GM18519 (cell line): Measurements from ENCODE around the gene CANX.
"Not testable (repeated sequence)": the region's sequence is repeated elsewhere in the genome, so short reads cannot be mapped to it uniquely, and the experiment has no call there.

ENCODE experiments used
- ATAC-seq: cut with Tn5 transposase; IDR thresholded peaks from one replicate; pipeline ENCODE4 v1.9.1; 2021; ENCODE audit warnings: mild to moderate bottlenecking, moderate library complexity; ENCODE audit not compliant: unreplicated experiment, low FRiP score

Gene CANX, protein sequence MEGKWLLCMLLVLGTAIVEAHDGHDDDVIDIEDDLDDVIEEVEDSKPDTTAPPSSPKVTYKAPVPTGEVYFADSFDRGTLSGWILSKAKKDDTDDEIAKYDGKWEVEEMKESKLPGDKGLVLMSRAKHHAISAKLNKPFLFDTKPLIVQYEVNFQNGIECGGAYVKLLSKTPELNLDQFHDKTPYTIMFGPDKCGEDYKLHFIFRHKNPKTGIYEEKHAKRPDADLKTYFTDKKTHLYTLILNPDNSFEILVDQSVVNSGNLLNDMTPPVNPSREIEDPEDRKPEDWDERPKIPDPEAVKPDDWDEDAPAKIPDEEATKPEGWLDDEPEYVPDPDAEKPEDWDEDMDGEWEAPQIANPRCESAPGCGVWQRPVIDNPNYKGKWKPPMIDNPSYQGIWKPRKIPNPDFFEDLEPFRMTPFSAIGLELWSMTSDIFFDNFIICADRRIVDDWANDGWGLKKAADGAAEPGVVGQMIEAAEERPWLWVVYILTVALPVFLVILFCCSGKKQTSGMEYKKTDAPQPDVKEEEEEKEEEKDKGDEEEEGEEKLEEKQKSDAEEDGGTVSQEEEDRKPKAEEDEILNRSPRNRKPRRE

DNA sequence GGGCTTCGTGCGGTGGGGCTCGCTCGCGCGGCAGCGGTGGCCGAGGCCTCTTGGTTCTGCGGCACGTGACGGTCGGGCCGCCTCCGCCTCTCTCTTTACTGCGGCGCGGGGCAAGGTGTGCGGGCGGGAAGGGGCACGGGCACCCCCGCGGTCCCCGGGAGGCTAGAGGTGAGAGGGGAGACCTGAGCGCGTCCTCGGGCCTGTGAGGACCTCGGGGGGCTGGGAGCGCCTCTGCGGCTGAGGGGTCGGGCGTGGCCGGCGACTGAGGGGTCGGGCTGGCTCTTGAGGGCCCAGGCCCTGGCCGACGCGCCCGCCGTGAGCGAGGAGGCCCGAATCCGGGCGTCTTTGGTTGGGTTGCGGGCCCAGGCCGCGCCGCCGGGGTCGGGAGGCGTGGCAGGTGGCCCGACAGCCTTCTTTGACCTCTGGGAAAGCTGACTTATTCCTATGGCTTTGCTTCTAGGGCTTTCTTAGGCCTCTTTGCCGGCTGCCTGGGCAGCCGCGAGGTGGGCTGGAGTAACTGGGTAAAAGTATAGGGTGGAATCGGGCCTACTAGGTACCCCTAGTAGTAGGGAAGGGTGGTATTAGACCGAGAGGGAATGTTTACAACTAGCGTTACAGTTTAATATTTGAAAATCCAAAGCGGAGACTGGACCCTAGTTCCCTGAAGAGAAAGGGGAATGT, at the start of gene CANX:
TSS of gene CANX (plus strand) at position 33 of the 681 bp plus-strand sequence. CDS start 6,715 bp downstream, outside the sequence.
- ATAC-seq, result peak; percentile 1

DNA sequence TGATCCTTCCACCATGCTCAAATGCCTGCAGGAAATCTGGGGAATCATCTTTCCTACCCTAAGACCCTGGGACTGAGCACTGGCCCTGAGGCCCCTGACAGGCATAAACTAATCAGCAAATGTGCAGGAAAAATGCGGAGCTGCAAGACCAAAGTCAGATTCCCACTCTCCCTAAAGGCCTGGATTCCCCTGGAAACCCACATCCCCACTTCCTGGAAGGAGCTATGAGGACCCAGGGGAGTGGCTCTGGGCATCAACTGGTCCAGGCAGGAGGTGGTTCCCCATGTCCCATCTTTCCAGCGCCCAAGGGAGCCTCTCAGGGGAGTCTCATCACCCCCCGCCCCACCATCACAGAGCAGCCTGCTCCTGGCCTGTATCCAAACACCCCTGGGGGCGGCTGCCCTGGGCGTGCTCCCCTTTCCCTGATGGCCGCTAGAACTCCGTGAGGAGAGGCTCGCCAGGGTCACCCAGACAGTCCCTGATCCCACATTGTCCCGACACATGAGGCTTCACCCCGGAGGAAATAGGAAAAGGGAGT, 49.5 kb upstream of the CANX start:
- ATAC-seq, result not testable (repeated sequence)

DNA sequence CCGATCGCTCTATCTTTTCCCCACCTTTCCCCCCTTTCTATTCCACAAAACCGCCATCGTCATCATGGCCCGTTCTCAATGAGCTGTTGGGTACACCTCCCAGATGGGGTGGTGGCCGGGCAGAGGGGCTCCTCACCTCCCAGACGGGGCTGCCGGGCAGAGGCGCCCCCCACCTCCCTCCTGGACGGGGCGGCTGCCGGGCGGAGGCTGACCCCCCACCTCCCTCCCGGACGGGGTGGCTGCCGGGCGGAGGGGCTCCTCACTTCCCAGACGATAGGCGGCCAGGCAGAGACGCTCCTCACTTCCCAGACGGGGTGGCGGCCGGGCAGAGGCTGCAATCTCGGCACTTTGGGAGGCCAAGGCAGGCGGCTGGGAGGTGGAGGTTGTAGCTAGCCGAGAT, 48.5 kb upstream of the CANX start:
- ATAC-seq, result not testable (repeated sequence)

DNA sequence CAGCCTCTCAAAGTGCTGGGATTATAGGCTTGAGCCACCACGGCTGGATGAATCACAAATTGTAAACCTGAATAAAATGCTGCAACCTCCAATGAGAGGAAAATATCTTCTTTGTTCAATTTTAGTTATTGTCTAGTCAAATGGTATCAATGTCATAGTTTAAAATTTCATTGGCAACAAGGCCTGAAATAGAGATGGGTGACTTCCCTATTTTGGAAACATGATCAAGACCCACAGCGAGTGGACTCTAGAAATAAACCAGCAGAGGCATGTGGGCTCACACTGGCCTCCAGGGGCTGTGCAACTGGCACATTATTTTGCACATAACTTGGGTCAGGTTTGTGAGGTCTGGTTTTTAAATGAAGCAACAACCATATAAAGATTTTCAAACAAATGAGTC, 45.6 kb upstream of the CANX start:
- ATAC-seq, result not testable (repeated sequence)

DNA sequence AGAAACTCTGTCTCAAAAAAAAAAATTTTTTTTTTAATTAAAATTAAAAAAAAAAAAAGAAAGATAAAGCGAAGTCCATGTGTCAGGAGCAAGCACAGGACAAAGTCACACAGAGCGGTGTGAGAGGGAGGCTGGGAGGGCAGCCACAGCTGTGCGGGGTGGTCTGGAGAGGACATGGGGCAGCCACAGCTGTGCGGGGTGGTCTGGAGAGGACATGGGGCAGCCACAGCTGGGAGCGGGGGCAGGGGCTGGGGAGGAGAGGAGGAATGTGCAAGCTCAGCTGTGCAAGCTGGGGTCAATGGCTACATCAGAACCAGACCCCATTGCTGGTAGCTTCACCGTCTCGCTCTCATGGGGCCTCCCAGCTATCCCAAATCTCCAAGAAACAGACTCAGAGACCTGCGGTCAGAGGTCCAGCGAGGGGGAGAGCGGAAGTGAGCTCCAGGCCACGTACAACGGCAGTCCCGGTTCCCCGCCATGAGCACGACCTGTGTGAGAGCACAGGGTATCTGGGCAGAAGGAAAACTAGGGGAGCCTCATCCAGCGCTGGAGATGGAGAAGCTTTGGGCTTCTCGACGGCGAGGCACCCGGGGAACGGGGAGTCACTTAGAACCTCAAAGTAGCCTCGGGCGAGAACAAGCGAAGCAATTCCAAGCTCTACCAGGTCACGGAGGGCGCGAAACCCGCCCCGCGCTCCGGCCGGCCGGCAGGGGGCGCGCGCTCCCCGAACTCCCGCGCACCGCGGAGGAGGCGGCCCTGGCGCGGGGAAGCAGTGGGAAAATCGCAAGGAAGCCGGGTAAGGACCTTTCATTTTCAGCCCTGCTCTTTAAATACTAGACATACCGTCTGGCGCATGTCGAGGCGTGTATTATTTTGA, 41.2 kb upstream of the CANX start:
- peak; percentile 86 for ATAC-seq

DNA sequence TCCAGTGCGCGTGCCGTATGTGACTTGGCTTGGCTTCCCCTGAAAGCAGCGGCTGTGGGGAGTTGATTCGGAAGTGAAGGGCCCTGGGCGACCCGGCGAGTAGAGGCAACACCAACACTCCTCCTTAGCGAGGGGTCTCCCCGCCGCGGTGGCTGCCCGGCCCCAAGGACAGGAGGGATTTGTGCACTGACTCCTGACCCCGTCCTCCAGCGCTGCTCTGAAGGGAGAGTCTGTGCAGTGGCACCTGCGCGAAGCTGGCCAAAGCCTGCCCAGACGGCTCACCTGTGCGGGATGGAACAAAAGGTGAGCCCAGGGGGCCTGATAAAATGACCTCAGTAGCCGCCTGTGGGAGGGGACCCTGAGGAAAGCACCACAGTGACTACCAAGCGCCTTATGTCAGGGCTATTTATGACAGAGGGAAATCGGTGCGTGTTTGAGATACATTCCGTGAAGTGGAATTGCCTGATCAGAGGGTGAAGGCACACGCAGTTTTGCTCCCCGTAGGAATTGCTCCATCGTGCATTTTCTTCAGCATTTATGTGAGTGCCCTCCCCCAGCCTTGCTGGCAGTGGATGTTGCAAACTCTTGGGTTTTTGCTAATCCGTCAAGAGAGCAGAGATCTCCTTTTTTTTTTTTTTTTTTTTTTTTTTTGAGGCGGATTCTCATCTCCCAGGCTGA, 40.4 kb upstream of the CANX start:
- peak; percentile 20 for ATAC-seq

DNA sequence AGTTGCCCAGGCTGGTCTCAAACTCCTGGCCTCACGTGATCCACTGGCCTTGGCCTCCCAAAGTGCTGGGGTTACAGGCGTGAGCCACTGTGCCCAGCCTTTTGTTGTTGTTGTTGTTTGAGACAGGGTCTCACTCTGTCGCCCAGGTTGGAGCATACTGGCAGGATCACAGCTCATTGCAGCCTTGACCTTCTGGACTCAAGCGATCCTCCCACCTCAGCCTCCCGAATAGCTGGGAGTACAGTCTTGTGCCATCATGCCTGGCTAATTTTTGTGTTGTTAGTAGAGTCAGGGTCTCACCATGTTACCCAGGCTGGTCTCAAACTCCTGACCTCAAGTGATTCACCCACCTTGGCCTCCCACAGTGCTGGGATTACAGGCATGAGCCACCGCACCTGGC, 37.1 kb upstream of the CANX start:
- not testable (repeated sequence) for ATAC-seq

DNA sequence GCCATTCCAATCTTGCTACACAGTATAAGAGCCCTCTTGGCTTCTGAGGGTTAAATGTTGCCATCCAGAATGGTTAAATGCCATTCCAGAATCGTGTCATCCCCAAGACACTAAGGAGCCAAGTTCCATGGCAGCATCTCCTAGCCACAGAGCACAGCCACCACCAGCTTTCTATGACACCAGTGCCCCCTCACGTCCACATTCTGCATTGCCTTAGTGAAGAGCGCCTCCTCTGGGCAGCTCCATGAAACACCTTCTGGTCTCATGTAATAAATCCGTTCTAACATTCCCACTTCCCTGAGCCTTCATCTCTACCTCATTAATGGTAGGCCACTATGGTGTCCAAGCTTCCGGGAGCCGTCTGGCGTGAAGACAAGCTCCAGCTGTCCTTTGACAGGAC, 30.4 kb upstream of the CANX start:
- ATAC-seq, result no peak

DNA sequence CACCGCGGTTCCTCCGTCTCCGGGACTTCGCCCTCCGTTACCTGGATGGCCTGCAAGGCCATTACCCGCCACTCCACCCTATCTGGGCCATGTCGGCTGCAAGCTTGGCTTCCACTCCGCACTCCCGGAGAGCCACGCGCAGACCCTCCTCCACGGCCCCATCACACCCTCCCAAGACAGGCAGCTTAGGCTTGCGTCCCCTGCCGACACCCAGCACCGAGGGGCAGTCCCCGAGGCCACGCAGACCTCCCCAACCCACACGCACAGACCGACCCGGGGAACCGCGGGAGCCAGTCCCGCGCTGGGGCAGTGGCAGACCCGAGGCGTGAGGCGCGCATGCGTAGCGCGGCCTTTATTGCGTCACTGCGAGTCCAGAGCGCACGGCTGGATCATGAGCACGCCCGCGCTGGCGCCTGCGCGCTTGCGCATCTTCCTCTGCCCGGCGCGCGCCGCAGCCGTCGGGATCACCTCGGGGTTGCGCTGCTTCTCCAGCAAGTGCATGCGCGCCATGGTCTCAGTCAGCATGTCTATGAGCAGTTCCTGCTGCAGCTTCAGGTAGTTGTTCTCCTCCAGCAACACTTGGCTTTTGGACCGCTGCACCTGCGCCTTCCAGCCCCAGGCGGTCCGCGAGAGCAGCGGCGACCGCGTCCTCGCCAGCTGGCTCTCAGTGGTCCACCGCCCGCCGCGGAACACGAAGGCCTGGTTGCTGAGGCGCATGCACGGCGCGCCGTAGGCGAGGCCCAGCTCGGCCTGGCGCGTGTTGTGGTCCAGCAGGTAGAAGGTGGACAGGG, 20.3 kb upstream of the CANX start:
- peak; percentile 90 for ATAC-seq

DNA sequence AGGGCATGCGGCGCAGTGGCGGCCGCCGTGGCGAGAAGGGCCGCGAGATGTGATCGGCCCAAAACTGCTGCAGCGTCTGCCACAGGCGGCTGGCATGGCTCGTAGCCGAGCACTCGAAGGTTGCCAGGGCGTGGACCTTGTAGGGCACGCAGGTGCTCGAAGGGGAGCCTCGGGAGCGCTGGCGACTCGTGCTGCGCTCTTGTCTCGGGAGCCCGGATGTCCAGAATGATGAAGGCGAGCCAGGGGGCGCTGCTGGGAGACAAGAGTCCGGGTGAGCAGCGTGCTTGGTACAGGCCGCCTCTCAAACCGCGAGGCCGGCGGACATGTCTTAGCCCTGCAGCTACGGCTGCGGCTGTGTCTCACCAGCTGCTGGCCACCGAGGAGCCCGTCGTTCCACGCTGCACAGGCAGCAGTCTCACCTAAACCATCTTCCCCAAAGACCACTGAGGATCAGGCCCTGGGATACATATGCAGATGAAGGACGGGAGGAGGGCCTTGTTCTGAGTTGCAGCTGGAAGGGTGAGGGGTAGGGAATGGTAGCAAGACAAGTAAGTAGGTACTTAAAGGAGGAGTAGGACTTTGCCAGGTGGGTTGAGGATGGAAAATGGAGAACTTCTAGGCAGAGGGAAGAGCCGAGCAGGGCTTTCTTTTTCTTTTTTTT, 19.6 kb upstream of the CANX start:
- ATAC-seq, result no peak

DNA sequence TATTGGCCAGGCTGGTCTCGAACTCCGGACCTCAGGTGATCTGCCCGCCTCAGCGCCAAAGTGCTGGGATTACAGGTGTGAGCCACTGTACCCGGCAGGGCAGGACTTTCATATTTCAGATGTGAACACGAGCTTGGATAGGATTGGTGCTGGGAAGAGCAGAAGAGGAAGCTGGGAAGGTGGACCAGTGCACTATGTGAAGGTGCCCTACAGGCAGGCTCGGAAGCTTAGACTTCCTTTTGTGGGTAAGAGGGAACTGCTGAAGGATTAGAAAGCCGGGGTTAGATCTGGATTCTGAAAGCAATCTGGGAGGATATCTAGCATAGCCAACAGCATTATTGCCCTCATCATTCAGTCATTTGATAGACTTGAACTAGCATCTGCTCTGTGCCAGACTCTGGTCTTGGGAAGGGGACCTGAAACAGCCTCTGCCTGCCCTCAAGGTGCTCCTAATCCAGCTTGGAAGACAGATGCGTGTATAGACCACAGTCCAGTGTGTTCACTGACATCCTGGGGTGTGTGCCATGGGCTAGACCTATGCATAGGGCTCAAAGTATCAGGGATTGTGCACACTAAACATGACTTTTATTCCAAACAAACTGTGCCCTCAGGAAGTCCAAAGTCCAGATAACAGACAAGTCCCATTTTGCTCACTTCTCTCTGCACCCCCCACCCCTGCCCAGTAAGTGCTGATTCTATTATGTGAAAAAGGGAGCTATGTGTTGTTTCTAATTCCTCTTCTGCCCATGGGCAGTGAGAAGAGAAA, 18.6 kb upstream of the CANX start:
- no peak for ATAC-seq

DNA sequence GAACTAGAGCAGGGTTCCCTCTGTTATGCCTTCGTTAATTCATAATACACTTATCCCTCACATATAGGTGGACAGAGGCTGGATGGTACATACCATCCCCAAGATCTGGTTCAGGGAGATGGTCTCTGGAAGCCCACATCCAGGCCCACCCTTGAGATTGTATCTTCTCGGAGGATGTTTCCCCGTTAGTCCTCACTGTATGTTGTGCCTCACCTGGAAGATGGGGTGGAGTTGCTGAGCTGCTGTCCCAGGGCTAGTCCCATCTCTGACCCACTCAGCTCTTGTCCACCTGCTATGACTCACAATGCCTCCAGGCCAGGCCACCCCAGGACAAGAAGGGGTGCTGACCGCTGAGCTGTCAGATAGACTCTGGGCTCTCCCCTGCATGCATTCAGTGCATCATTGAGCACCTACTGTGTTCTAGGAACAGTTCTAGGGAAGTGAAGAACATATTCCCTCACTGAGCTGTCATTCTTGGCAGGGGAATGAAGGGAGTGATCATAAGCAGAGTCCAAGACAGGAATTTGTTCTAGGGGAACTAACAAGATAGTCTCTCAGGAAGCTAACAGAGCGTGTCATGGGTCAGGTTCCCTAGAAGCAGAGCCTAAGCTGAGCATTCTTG, 17.9 kb upstream of the CANX start, which contains the start of gene CBY3:
TSS of gene CBY3 (minus strand) at position 255 of the 622 bp plus-strand sequence. CDS start at position 139, 116 bp downstream.
- no peak for ATAC-seq

DNA sequence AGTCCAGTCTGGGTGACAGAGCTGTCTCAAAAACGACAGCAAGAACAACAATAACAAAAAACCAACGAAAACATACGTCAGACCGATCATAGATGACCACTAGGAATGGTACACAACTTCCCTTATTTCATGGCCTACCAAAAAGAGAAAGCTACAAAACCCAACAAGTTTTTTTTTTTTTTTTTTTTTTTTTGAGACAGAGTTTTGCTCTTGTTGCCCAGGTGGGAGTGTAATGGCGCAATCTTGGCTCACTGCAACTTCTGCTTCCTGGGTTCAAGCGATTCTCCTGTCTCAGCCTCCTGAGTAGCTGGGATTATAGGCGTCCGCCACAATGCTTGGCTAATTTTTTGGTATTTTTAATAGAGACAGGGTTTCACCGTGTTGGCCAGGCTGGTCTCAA, 9.6 kb upstream of the CANX start:
- not testable (repeated sequence) for ATAC-seq

DNA sequence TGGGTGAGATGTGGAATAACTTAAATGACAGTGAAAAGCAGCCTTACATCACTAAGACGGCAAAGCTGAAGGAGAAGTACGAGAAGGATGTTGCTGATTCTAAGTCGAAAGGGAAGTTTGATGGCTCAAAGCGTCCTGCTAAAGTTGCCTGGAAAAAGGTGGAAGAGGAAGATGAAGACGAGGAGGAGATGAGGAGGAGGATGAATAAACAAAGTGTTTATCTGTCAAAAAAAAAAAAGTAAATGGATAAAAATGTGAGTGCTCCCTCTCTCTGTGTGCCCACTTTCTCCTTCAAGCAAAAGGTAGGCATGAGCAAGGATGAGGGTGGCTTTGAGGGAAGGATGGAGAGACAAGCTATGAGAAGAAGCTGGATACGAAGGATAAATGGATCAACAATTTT, 4.2 kb upstream of the CANX start:
- ATAC-seq, result no peak

DNA sequence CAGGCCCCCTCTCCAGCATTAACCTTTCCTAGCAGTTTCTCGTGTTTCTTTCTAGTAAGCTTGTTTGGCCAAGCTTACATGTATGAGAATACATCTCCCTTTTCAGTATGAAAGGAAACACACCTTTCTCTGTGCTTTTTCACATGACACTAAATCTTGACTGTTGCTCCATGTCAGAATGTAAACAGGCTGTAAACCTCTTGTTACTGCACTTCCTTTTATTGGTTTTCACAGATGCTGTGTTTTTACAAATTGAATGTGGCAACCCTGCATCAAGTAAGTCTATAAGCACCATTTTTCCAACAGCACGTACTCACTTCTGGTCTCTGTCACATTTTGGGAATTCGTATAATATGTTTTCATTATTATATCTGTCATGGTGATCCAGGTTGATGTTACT, 2.2 kb upstream of the CANX start:
- ATAC-seq, result no peak

DNA sequence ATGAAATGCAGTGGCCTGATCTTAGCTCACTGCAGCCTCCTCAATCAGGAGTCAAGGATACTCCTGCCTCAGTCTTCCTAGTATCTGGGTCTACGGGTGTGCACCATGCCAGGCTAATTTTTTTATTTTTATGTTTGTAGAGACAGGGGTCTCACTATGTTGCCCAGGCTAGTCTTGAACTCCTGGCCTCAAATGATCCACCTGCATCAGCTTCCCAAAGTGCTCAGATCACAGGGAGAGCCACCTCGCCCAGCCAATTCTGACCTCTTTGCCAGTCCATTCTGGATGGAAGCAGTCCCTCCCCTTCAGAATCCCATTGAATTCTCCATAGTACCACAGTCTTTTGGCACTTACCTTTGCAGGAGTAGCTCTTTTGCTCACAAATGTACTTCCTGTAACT, 1.7 kb upstream of the CANX start:
- no peak for ATAC-seq

DNA sequence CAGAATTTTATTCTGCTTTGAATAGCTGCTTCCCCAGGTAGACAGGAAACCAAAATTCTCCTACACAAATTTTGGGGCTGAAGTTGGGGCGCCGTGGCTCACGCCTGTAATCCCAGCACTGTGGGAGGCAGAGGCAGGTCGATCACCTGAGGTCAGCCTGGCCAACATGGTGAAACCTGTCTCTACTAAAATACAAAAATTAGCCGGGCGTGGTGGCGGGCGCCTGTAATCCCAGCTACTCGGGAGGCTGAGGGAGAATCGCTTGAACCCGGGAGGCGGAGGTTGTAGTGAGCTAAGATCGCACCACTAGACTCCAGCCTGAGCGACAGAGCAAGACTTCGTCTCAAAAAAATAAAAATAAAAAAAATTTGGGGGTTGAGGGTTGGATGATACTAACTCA, 1.2 kb upstream of the CANX start:
- not testable (repeated sequence) for ATAC-seq
